HG03354 (cell line): ENCODE data around the gene CCDC137.

Experiments
- ATAC-seq: cut with Tn5 transposase; IDR thresholded peaks from one replicate; pipeline ENCODE4 v1.9.1; 2021; ENCODE audit warnings: mild to moderate bottlenecking; ENCODE audit not compliant: unreplicated experiment, poor library complexity, severe bottlenecking

CCDC137 gene

DNA sequence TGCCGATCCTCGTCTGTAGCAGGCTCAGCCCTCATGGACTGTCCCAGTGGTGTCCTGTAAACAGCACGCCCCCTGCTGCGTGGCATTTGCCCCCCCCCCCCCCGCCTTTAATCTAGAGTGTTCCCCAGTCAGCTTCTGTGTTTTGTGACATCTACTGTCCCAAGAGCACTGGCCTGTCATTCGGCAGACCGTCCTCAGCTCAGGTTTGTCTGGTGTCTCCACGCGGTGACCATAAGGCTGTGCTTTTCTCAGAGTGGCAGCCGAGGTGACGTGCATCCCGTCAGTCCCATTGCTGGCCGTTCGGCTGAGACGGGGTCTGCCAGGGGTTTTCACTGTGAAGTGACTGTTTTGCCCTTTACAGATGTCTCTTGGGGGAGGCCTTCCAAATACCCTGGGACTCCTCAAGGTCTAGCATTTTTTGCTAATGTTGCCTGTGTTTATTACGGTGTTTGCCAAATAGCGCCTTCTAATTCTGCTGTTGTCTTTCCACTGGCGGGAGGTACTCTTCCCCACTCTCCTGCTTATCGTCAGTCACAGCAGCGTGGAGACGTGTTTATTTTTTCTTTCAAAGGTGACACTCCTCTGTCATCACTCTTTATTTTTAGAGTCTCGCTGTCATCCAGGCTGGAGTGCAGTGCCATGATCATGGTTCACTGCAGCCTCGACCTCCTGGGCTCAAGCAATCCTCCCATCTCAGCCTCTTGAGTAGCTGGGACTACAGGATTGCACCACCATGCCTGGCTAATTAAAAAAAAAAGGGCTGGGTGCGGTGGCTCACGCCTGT lies 30.9 kb downstream of the CCDC137 start:
- no peak for ATAC-seq

DNA sequence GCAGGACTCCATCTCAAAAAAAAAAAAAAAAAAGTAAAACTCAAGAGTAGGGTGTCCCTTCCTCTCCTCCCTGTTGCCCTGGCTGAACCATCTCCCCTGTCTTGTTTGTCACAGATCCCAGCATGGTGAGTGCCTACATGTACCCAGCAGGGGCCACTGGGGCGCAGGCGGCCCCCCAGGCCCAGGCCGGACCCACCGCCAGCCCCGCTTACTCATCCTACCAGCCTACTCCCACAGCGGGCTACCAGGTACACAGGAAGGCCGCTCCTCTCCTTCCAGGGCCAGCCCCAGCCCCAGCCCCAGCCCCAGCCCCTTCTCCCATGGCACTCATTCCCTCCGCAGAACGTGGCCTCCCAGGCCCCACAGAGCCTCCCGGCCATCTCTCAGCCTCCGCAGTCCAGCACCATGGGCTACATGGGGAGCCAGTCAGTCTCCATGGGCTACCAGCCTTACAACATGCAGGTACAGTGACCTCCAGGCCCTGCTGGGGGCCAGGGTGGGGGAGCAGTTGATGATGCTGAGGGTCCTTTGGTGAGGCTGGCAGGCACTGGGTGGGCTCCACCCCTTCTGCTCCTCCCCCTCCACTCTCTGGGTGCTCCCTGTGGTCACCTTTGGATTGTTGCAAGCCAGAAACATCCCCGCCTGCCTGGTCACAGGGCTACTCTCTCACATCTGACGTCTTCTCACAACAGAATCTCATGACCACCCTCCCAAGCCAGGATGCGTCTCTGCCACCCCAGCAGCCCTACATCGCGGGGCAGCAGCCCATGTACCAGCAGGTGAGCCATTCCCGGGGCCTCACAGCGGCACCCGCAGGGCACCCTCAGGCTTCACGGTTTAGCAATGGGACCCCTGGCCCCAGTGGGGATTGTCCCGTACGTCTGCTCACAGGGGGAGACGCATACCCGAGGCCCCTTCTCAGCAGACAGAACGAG lies 34.1 kb downstream of the CCDC137 start:
- no peak for ATAC-seq

DNA sequence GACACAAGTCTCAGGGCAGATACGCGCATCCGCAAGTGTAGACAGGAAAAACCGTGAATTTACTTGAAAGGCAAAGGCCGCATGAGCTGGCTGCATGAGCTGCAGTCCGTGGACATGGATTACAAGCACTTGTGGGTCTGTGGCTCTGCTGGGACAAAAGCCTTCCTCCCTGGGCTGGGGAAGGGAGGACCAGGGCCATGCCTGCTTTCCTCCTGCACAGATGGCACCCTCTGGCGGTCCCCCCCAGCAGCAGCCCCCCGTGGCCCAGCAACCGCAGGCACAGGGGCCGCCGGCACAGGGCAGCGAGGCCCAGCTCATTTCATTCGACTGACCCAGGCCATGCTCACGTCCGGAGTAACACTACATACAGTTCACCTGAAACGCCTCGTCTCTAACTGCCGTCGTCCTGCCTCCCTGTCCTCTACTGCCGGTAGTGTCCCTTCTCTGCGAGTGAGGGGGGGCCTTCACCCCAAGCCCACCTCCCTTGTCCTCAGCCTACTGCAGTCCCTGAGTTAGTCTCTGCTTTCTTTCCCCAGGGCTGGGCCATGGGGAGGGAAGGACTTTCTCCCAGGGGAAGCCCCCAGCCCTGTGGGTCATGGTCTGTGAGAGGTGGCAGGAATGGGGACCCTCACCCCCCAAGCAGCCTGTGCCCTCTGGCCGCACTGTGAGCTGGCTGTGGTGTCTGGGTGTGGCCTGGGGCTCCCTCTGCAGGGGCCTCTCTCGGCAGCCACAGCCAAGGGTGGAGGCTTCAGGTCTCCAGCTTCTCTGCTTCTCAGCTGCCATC lies 34.9 kb downstream of the CCDC137 start:
- no peak for ATAC-seq

- ATAC-seq = peak; percentile 82
These were observed 36.6 kb downstream of the CCDC137 start, which contains the start of gene MRPL12 for GRCh38 chr17:81702934-81703746. TSS of gene MRPL12 (plus strand) at chr17:81703367. CDS start at chr17:81703502, 135 bp downstream.

DNA sequence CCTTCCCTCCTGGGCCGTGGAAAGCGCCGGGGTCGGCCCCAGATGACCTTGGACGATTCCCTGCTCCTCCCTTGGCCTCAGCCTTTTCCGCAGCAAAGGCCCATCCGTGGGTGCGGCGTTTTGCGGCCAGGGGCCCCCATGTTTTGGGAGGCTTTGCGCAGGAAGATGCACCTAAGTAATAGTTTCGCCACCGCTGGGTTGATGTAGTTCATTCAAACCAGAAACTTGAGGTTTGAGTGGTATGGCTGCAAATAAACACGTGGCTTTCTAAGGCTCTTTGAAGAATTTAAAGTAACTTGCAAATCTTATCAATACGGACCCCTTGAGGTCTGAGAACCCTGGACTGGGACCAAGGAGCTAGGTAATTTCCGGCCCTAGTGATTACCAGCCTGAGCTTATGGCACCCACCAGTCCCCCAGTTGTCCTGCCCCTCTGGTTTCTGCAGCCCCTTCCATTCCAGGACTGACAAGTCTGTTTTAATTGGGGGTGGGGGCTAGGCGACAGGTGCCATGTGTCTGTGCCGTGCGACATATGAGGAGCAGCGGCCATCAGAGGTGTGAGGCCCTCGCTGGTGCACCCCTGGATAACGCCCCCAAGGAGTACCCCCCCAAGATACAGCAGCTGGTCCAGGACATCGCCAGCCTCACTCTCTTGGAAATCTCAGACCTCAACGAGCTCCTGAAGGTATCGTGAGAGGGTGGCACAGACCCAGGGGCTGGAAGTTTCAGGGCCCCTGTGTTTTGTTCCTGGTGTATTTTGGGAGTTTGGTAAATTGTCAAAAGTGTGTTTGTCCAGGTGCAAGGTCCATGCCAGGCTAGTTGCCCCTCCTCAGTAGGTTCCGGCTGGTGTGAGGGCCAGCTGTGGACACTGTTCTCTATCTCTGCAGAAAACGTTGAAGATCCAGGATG lies 37.5 kb downstream of the CCDC137 start:
- peak; percentile 8 for ATAC-seq

DNA sequence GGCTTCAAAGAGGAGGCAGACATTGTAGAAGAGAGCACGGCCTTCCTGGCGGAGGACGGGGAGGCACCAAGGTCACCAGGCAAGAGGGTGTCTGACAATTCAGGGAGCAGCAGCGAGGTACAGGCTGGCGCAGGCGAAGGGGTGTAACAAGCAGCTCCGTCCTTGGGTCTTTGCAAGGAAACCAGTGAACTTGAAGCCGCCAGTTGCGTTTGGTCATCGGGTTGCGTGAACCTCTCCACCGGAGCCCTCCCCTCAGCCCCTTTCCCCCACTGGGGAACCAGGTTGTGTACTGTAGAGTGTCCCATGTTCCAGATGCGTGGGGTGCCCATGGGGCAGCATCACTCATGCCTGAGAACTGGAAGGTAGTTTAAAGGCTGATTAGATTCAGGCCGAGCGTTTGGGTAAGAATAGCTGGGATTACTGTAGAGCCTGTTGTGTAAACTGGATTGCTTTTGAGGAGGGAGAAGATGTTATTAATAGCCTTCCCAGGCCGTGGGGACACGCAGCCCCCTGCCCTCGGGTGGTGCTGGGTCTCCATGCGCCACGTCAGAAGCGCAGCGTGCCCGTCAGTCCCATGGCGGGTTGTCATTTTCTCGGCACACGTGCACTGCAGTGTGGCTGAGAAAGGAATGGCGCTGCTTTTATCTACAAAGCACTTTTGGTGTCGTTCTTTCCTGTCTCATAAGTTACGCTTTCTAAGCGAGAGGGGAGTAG lies 39.1 kb downstream of the CCDC137 start:
- ATAC-seq = no peak

DNA sequence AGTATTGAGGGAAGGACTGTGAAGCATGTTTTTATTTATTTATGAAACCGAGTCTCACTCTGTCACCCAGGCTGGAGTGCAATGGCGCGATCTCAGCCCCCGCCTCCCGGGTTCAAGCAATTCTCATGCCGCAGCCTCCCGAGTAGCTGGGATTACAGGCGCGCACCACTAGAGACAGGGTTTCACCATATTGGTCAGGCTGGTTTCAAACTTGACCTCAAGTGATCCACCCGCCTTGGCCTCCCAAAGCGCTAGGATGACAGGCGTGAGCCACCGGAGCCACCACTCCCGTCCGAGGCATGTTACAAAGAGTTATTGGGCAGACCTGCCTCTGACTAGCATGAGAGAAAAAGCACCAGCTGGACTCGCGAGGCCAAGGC lies 39.7 kb downstream of the CCDC137 start:
- ATAC-seq = no peak

GRCh38 chr17:81706757-81707624 lies 40.5 kb downstream of the CCDC137 start:
- ATAC-seq = no peak

- ATAC-seq = no peak
These were observed 41.4 kb downstream of the CCDC137 start for GRCh38 chr17:81707725-81708646.

- ATAC-seq = no peak
These were observed 42.2 kb downstream of the CCDC137 start for GRCh38 chr17:81708739-81709185.

DNA sequence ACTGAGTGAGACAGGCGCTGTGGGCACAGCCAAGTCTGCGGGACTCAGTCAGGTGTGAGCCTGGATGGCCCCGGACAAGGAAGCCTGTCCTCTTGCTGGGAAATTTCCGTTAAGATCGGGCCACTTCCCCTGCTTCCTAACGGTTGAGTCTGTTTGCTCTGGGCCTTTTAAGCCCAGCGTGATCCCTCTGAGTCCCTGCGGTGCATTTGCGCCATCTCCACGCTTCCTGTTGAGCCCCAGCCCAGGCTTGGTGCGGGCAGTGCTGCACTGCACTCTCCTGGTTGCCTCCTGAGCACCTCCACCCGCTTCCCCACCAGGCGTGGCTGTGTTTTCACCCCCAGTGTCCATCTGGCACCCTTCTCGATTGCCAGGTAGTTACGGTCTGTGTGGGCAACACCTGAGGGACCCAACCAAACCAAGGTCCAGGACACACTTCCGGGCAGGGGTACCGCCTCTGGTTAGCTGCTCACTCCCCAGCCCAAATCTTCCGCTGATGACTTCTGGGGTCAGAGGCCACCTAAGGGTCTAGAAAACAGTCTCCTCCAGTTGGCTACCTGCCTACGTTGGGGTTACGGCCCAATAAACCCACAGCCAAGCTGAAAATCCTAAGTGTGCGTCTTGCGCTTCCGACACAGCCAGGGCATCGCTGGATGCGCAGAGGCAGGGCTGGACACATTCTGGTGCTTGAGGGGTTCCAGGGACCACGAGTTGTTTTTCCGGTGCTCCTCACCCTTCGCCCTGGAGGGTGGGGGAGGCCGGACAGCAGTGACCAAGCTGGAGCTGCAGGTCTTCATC lies 44.2 kb downstream of the CCDC137 start:
- no peak for ATAC-seq

DNA sequence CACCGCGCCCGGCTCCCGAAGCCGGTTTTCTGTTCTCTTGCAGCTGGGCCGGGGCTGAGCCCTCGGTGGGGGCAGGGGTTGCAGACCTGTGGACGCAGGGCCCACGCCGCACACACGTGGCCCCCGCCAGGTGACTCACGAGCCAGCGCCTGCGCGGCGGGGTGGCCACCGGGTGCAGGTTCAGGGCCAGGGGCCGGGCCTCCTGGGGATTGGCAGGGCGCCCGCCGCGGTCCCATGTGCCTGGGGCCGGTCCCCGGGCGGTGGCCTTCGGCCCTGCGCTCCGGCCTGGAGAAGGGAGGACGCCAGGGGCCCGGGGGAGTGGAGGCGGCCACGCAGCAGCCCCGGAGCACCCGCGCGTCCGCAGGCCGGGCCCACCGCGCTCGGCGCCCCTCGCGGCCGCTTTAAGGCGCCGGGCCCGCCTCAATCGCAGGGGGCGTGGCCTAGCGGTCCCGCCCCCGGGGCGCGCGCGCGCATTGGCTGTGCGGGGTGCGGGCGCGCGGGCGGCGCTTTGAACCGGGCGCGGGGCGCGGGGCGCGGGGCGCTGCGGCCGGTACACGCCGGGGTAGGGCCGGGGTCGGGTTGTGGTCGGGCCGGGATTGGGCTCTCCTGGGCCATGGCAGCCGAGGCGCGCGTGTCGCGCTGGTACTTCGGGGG lies 45.4 kb downstream of the CCDC137 start, which contains the start of gene SLC25A10:
SLC25A10 (plus strand) TSS at position 471 of the 654 bp plus-strand sequence; CDS start at position 614, 143 bp downstream.
- peak; percentile 73 for ATAC-seq

GRCh38 chr17:81712468-81713003 lies 46.0 kb downstream of the CCDC137 start:
- ATAC-seq = peak; percentile 24

GRCh38 chr17:81713004-81713555 lies 46.5 kb downstream of the CCDC137 start:
- ATAC-seq = no peak
